AG04449 (cell line): ENCODE results near the gene CPA4.

Experiments used
- CTCF ChIA-PET: fragments of 350-600 bp; formaldehyde crosslinking; extraction: SDS; loops from one replicate; lab custom pipeline; 2021; ENCODE audit warnings: antibody characterized with exemption; lab: Yijun Ruan, JAX
- POLR2A ChIA-PET: fragments of 400-600, 350-600 bp; formaldehyde crosslinking; extraction: SDS; loops from one replicate; lab custom pipeline; 2020; ENCODE audit warnings: antibody characterized with exemption, inconsistent platforms; lab: Yijun Ruan, JAX
- DNase-seq: peaks from one replicate; pipeline ENCODE4 v3.0.0-alpha.2; 2010; ENCODE audit warnings: low read depth, low spot score
- H3K4me3 ChIP-seq: 2 replicates; pipeline ENCODE4 v1.5.1; 2011; ENCODE audit warnings: low read depth, mild to moderate bottlenecking, control low read depth, low read length
- CTCF ChIP-seq: IDR thresholded peaks from one replicate; pipeline ENCODE4 v1.5.1; 2011; ENCODE audit warnings: mild to moderate bottlenecking, moderate library complexity, low read length, control low read depth, inconsistent platforms; ENCODE audit not compliant: insufficient read depth; ENCODE audit errors: missing control alignments

The CPA4 gene

GRCh38 chr7:130262448-130262847 lies 30.5 kb upstream of the CPA4 start:
- ChIA-PET POLR2A (no interaction called here), CTCF (interaction anchor here (1.3 kb wide), 1 partner anchor 10 kb away, joined by 6 read pairs; no protein-coding TSS in a partner anchor)
- H3K4me3 ChIP-seq, result no peak overlapping the region
- TF ChIP-seq CTCF, result no peak
- DNase-seq, result no peak

GRCh38 chr7:130263130-130263529 lies 29.8 kb upstream of the CPA4 start:
- TF ChIP-seq CTCF, result no peak
- CTCF ChIA-PET, result interaction anchor here (0.6 to 1.3 kb wide), 2 partner anchors 9 to 161 kb away, joined by 3 to 6 read pairs; no protein-coding TSS in a partner anchor
- DNase-seq, result no peak
- POLR2A ChIA-PET, result no interaction called here
- H3K4me3 ChIP-seq, result no peak overlapping the region

GRCh38 chr7:130266258-130266960 lies 26.6 kb upstream of the CPA4 start, which contains the start of gene CPA2:
CPA2 (plus strand) TSS chr7:130266863; CDS start chr7:130266882, 19 bp downstream.
- DNase-seq, result no peak
- ChIA-PET POLR2A (no interaction called here), CTCF (interaction anchor here (1.1 to 1.5 kb wide), 3 partner anchors 12 to 491 kb away, joined by 3 to 4 read pairs (median 4); no protein-coding TSS in a partner anchor)
- TF ChIP-seq CTCF, result no peak
- no peak within 1 kb of the TSS for H3K4me3 ChIP-seq

GRCh38 chr7:130266961-130267321 lies 26.0 kb upstream of the CPA4 start:
- POLR2A ChIA-PET, result no interaction called here
- TF ChIP-seq CTCF, result no peak
- DNase-seq, result no peak
- CTCF ChIA-PET, result interaction anchor here (1.1 to 1.5 kb wide), 3 partner anchors 11 to 491 kb away, joined by 3 to 4 read pairs (median 4); no protein-coding TSS in a partner anchor
- H3K4me3 ChIP-seq, result no peak overlapping the region

- no peak for DNase-seq
- CTCF ChIA-PET, result interaction anchor here (0.9 to 1.3 kb wide), 2 partner anchors 9 to 10 kb away, joined by 3 to 6 read pairs; no protein-coding TSS in a partner anchor
- H3K4me3 ChIP-seq, result no peak overlapping the region
- POLR2A ChIA-PET, result no interaction called here
- TF ChIP-seq CTCF, result no peak
Observed at GRCh38 chr7:130268463-130269317, 24.3 kb upstream of the CPA4 start.

GRCh38 chr7:130269318-130269694 lies 23.7 kb upstream of the CPA4 start:
- TF ChIP-seq CTCF, result no peak
- POLR2A ChIA-PET, result no interaction called here
- CTCF ChIA-PET, result interaction anchor here (0.9 to 1.3 kb wide), 2 partner anchors 9 to 11 kb away, joined by 3 to 6 read pairs; no protein-coding TSS in a partner anchor
- H3K4me3 ChIP-seq, result no peak overlapping the region
- DNase-seq, result no peak
